Right kidney (tissue), 1 donor: ENCODE results near the gene CYP3A5.
"Not testable (repeated sequence)": the region's sequence is repeated elsewhere in the genome, so short reads cannot be mapped to it uniquely, and the experiment has no call there.

Experiments used
- DNase-seq: peaks from one replicate; pipeline ENCODE4 v3.0.0-alpha.2; 2016

The CYP3A5 gene

GRCh38 chr7:99639267-99639666 lies 40.5 kb downstream of the CYP3A5 start:
- DNase-seq, result no peak

GRCh38 chr7:99638731-99639130 lies 41.1 kb downstream of the CYP3A5 start:
- DNase-seq, result no peak

GRCh38 chr7:99637414-99637813 lies 42.4 kb downstream of the CYP3A5 start:
- DNase-seq, result not testable (repeated sequence)

- DNase-seq, result no peak
Observed at GRCh38 chr7:99631295-99632109, 48.3 kb downstream of the CYP3A5 start.

- DNase-seq, result no peak
Observed at GRCh38 chr7:99629643-99630042, 50.2 kb downstream of the CYP3A5 start.

GRCh38 chr7:99628471-99629465 lies 51.0 kb downstream of the CYP3A5 start:
- no peak for DNase-seq

GRCh38 chr7:99627513-99627912 lies 52.3 kb downstream of the CYP3A5 start:
- DNase-seq, result no peak

- DNase-seq, result no peak
Observed at GRCh38 chr7:99626661-99627060, 53.1 kb downstream of the CYP3A5 start.

GRCh38 chr7:99625961-99626360 lies 53.8 kb downstream of the CYP3A5 start:
- DNase-seq, result no peak

GRCh38 chr7:99625321-99625720 lies 54.5 kb downstream of the CYP3A5 start:
- DNase-seq, result no peak

- no peak for DNase-seq
Observed at GRCh38 chr7:99624484-99624883, 55.3 kb downstream of the CYP3A5 start.

- no peak for DNase-seq
Observed at GRCh38 chr7:99623702-99624447, 55.9 kb downstream of the CYP3A5 start.

- DNase-seq, result no peak
Observed at GRCh38 chr7:99623091-99623693, 56.6 kb downstream of the CYP3A5 start.

- no peak for DNase-seq
Observed at GRCh38 chr7:99622596-99622995, 57.2 kb downstream of the CYP3A5 start.

GRCh38 chr7:99621271-99621670 lies 58.5 kb downstream of the CYP3A5 start:
- no peak for DNase-seq

- no peak for DNase-seq
Observed at GRCh38 chr7:99619571-99620130, 60.1 kb downstream of the CYP3A5 start.

GRCh38 chr7:99618726-99619125 lies 61.1 kb downstream of the CYP3A5 start:
- no peak for DNase-seq

GRCh38 chr7:99617192-99617781 lies 62.5 kb downstream of the CYP3A5 start:
- no peak for DNase-seq

GRCh38 chr7:99616359-99617191 lies 63.2 kb downstream of the CYP3A5 start, which contains the start of gene ZSCAN25:
TSS of gene ZSCAN25 (plus strand) at chr7:99616946. CDS start at chr7:99619607, 2,661 bp downstream.
- peak; percentile 93 for DNase-seq

- DNase-seq, result no peak
Observed at GRCh38 chr7:99615989-99616358, 63.8 kb downstream of the CYP3A5 start.
